Stimulated activated CD4-positive, alpha-beta T cell treated with anti-CD3 and anti-CD28 coated beads, Interleukin-12 subunit alpha, Interleukin-12 subunit beta, amount 100 ng/mL, for 4 hours (primary cell): ENCODE measurements around the gene OSBPL3.

Experiments
- DNase-seq: peaks from one replicate; pipeline ENCODE4 v3.0.0-alpha.2; 2020

OSBPL3 gene

GRCh38 chr7:24756545-24757352 lies 223.2 kb downstream of the OSBPL3 start:
- no peak for DNase-seq

GRCh38 chr7:24755541-24756407 lies 224.2 kb downstream of the OSBPL3 start:
- no peak for DNase-seq

- no peak for DNase-seq
These were observed 225.0 kb downstream of the OSBPL3 start for GRCh38 chr7:24754906-24755506.

- DNase-seq = no peak
These were observed 227.7 kb downstream of the OSBPL3 start for GRCh38 chr7:24752073-24752800.

GRCh38 chr7:24751484-24751883 lies 228.5 kb downstream of the OSBPL3 start:
- DNase-seq = no peak

GRCh38 chr7:24750441-24751055 lies 229.4 kb downstream of the OSBPL3 start:
- no peak for DNase-seq

GRCh38 chr7:24748521-24748920 lies 231.5 kb downstream of the OSBPL3 start:
- DNase-seq = no peak
